ENCODE measurements around the gene SMC3.

Gene SMC3

GRCh38 chr10:110558041-110558440 lies 9.5 kb upstream of the SMC3 start:
- FAIRE-seq, result no peak
- no peak for DNase-seq (ENCODE audit: insufficient read length, low spot score)
- TF ChIP-seq POLR2A (IDR thresholded peaks at IDR 0.05; ENCODE audit: low read depth, low read length), result no peak

DNA sequence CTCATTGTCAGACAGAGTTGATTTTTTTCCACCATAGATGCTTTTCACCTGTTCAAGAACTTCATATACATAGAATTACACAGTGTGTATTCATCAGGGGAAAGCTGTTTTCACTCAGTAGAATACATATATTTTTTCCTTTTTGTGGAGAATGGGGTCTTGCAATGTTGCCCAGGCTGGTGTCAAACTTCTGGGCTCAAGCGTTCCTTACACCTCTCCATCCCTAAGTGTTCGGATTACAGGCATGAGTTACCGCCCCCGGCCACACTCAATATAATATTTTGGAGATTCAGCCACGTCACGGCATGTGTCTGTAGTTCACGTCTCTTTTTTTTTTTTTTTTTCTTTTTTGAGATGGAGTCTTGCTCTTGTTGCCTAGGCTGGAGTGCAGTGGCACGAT lies 7.5 kb upstream of the SMC3 start:
- TF ChIP-seq POLR2A (IDR thresholded peaks at IDR 0.05; ENCODE audit: low read depth, low read length), result no peak
- FAIRE-seq, result no peak
- no peak for DNase-seq (ENCODE audit: insufficient read length, low spot score)

- FAIRE-seq (no peak), DNase-seq (ENCODE audit: insufficient read length, low spot score) (no peak)
- no peak for TF ChIP-seq POLR2A (IDR thresholded peaks at IDR 0.05; ENCODE audit: low read depth, low read length)
Observed at GRCh38 chr10:110561292-110561691, 6.2 kb upstream of the SMC3 start.

GRCh38 chr10:110562348-110562747 lies 5.1 kb upstream of the SMC3 start:
- no peak for FAIRE-seq
- no peak for TF ChIP-seq POLR2A (IDR thresholded peaks at IDR 0.05; ENCODE audit: low read depth, low read length)
- no peak for DNase-seq (ENCODE audit: insufficient read length, low spot score)

DNA sequence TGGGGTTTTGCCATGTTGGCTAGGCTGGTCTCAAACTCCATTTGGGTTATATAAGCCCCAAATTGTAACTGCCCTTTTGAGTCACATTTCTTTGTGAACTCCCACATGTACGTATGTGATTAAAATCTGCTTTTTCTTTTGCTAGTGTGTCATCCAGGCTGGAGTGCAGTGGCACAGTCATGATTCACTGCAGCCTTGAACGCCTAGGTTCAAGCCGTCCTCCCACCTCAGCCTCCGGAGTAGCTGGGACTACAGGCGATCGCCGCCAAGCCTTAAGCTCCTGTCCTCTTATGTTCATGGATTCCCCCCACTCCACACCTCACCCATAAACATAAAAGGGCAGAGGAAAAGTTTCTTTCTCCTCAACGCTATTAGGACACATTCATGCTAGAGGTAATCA lies 4.4 kb upstream of the SMC3 start:
- no peak for FAIRE-seq
- DNase-seq (ENCODE audit: insufficient read length, low spot score), result no peak
- no peak for TF ChIP-seq POLR2A (IDR thresholded peaks at IDR 0.05; ENCODE audit: low read depth, low read length)

GRCh38 chr10:110566472-110567200 lies 859 bp upstream of the SMC3 start:
- DNase-seq (ENCODE audit: insufficient read length, low spot score) (no peak), FAIRE-seq (no peak)
- TF ChIP-seq POLR2A (IDR thresholded peaks at IDR 0.05; ENCODE audit: low read depth, low read length), result no peak

GRCh38 chr10:110568055-110568735 lies 700 bp downstream of the SMC3 start:
- DNase-seq (ENCODE audit: insufficient read length, low spot score), result peak; percentile 28
- TF ChIP-seq POLR2A (IDR thresholded peaks at IDR 0.05; ENCODE audit: low read depth, low read length), result no peak
- FAIRE-seq, result no peak

GRCh38 chr10:110569122-110569521 lies 1.6 kb downstream of the SMC3 start:
- FAIRE-seq (no peak), DNase-seq (ENCODE audit: insufficient read length, low spot score) (no peak)
- no peak for TF ChIP-seq POLR2A (IDR thresholded peaks at IDR 0.05; ENCODE audit: low read depth, low read length)

DNA sequence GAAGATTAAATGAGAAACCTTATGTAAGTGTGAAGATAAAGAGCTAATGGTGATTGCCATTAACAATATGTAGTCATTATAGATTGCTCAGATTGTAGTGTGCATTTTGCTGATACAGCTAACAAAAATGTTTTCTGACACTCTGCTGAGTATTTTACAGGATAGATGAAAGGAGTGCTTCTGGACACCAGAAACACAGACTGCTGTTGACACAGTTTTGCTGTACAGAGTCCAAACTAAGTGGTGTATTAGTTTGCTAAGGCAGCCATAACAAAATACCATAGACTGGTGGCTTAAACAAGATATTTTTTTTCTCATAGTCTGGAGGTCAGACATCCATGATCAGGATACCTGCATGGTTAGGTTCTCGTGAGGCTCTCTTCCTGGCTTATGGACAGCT lies 2.2 kb downstream of the SMC3 start:
- DNase-seq (ENCODE audit: insufficient read length, low spot score) (no peak), FAIRE-seq (no peak)
- no peak for TF ChIP-seq POLR2A (IDR thresholded peaks at IDR 0.05; ENCODE audit: low read depth, low read length)

GRCh38 chr10:110571093-110571743 lies 3.7 kb downstream of the SMC3 start:
- DNase-seq (ENCODE audit: insufficient read length, low spot score) (no peak), FAIRE-seq (no peak)
- no peak for TF ChIP-seq POLR2A (IDR thresholded peaks at IDR 0.05; ENCODE audit: low read depth, low read length)

- FAIRE-seq (no peak), DNase-seq (ENCODE audit: insufficient read length, low spot score) (no peak)
- TF ChIP-seq POLR2A (IDR thresholded peaks at IDR 0.05; ENCODE audit: low read depth, low read length), result no peak
Observed at GRCh38 chr10:110572862-110573261, 5.4 kb downstream of the SMC3 start.

- no peak for FAIRE-seq
- no peak for TF ChIP-seq POLR2A (IDR thresholded peaks at IDR 0.05; ENCODE audit: low read depth, low read length)
- DNase-seq (ENCODE audit: insufficient read length, low spot score), result no peak
Observed at GRCh38 chr10:110574420-110574819, 6.9 kb downstream of the SMC3 start.

GRCh38 chr10:110576220-110576619 lies 8.7 kb downstream of the SMC3 start:
- FAIRE-seq (peak; percentile 93), DNase-seq (ENCODE audit: insufficient read length, low spot score) (no peak)

GRCh38 chr10:110577056-110577455 lies 9.6 kb downstream of the SMC3 start:
- no peak for FAIRE-seq
- no peak for DNase-seq (ENCODE audit: insufficient read length, low spot score)
- TF ChIP-seq POLR2A (IDR thresholded peaks at IDR 0.05; ENCODE audit: low read depth, low read length), result no peak

More at GRCh38 chr10:110576220-110576619, 8.7 kb downstream of the SMC3 start:
- TF ChIP-seq POLR2A (IDR thresholded peaks at IDR 0.05; ENCODE audit: low read depth, low read length), result no peak

DNA sequence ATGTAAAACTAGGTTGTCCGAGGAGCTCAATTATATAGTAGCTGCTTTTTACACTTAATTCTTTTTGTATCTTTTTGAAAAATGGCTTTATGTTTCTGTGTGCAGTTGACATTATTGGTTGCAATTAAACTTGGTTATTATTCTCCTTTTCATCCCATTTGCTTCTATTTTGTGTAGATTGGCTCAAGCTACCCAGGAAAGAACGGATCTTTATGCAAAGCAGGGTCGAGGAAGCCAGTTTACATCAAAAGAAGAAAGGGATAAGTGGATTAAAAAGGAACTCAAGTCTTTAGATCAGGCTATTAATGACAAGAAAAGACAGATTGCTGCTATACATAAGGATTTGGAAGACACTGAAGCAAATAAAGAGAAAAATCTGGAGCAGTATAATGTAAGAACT lies 16.5 kb downstream of the SMC3 start:
- FAIRE-seq, result no peak
- DNase-seq (ENCODE audit: insufficient read length, low spot score), result no peak
- no peak for TF ChIP-seq POLR2A (IDR thresholded peaks at IDR 0.05; ENCODE audit: low read depth, low read length)

Data from H54 (cell line).